ENCODE measurements around the gene UGGT1. TPM values are rescaled to one million over a fixed set of nuclear protein-coding genes. Genes with fewer than 3 reads are reported as not detected.

Gene UGGT1, protein sequence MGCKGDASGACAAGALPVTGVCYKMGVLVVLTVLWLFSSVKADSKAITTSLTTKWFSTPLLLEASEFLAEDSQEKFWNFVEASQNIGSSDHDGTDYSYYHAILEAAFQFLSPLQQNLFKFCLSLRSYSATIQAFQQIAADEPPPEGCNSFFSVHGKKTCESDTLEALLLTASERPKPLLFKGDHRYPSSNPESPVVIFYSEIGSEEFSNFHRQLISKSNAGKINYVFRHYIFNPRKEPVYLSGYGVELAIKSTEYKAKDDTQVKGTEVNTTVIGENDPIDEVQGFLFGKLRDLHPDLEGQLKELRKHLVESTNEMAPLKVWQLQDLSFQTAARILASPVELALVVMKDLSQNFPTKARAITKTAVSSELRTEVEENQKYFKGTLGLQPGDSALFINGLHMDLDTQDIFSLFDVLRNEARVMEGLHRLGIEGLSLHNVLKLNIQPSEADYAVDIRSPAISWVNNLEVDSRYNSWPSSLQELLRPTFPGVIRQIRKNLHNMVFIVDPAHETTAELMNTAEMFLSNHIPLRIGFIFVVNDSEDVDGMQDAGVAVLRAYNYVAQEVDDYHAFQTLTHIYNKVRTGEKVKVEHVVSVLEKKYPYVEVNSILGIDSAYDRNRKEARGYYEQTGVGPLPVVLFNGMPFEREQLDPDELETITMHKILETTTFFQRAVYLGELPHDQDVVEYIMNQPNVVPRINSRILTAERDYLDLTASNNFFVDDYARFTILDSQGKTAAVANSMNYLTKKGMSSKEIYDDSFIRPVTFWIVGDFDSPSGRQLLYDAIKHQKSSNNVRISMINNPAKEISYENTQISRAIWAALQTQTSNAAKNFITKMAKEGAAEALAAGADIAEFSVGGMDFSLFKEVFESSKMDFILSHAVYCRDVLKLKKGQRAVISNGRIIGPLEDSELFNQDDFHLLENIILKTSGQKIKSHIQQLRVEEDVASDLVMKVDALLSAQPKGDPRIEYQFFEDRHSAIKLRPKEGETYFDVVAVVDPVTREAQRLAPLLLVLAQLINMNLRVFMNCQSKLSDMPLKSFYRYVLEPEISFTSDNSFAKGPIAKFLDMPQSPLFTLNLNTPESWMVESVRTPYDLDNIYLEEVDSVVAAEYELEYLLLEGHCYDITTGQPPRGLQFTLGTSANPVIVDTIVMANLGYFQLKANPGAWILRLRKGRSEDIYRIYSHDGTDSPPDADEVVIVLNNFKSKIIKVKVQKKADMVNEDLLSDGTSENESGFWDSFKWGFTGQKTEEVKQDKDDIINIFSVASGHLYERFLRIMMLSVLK (N-terminal part only)
- total RNA-seq: 52.6 TPM

DNA sequence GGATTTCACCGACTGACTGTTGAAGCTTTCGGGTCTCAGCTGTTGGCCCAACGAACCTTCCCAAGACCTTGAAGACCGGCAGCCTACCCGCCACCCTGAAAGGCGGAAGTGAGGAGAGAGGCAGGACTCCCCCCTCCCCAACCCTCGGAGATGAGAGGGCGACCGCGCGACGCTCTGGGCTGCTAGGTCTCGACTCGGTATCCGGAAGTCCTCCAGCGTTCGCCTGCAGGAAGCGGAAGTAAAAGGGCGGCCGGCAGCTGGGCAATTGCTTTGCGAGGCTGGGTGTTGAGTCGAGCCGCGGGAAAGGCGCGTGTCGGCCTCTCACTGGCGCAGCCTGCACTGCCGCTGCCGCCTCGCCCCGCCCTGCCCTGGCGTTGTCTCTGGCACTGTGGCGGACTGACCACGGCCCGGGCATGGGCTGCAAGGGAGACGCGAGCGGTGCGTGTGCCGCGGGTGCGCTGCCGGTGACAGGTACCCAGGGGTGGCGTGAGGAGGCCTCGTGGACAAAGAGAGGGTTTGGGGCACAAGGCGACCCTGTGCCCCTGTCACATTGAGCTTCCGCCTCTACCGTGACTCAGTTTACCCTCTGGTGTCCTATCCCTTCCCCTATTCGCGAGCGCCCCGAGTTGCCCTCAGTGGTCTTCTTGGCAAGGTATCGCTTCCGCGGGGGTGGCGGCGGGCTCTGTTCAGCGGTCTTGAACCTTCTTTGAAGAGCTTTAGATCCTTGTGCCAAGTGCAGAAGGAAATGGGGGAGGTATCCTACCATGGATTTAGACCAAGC lies at the start of gene UGGT1:
Gene UGGT1, plus strand, starts transcription at position 256 of the 781 bp plus-strand sequence. Its CDS starts 158 bp downstream, at position 414.
- DNase-seq (ENCODE audit: low spot score): peak; percentile 95

DNA sequence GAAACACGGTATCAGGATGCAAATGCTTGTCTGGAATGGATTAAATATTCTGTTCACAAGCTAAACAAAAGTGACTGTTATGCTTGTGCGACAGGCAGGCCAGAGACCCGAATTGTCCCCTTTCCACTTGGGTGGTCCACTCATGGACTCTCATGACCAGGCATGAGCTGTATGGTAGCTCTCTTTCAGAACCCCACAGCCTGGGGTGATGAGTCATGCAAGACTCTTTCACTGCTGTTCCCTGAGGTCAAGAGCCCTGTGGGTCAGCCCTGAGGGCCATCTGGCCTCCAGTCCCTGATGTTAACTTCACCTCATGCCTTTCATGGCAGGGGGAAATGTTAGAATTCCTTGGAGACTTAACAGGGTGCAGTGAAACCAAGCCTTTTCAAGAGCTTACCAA lies 49.4 kb upstream of the UGGT1 start:
- no peak for DNase-seq (ENCODE audit: low spot score)

DNA sequence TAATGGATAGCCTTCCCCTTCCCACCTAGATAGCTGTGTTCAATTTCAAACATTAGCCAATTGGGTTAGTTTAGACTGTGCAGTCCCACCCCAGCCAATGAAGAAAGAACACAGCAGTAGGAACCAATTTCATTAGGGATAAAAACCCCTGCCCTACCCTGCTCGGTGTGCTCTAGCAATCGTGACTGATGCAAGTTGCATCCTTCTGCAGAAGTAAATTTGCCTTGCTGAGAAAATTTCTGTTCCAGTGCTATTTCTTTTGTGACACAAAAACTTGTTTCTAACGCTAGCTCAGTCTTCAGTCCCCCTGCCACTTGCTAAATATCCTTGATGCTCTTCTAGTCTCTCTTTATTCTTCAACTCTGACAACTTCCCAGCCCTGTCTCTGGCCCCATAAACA lies 48.0 kb upstream of the UGGT1 start:
- DNase-seq (ENCODE audit: low spot score): no peak

DNA sequence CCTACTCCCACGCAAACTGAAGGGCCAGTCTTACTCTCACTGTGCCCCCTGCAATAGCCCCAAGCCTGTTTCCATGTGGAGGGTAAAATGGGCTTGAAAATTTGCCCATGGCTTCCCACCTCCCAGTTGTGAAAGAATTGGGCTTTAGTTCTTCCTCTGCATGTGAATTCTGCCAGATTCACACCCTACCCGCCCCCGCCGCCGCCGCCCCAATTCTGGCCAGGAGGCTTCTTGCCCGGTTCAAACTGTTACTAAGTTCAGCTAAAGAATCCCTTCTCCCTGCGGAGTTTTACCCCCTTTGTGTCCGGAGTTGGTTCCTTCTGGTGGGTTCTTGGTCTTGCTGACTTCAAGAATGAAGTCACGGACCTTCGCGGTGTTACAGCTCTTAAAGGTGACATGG lies 37.7 kb upstream of the UGGT1 start:
- no peak for DNase-seq (ENCODE audit: low spot score)

DNA sequence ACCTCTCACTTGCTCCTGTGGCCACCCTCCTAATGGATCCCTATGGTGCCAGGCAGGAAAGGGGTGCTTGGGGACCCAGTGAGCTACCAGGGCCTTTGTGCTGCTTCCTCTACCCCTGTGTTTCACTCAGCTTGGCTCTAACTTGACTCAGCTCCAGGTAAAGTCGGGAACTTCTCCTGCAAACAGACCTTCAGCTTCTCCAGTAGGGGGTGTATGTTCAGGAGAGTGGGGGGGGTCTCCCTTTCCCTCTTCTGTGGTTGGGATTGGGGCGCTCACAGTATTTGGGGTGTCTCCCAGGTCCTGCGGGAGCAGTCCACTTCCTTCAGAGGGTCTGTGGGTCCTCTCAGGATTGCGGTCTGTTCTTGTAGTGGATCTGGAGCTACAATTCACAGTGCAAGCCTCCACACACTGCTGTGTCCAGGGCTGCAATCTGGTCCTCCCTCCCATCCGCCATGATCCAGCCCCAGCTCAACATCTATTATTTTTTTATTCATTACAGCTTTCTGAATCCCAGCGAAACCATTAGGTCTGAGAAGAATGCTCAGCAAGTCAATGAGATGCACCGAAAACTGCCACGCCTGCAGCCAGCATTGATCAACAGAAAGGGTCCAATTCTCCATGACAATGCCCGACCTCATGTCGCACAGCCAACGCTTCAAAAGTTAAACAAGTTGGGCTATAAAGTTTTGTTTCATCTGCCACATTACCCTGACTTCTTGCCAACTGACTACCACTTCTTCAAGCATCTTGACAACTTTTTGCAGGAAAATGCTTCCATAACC lies 36.7 kb upstream of the UGGT1 start:
- no peak for DNase-seq (ENCODE audit: low spot score)

DNA sequence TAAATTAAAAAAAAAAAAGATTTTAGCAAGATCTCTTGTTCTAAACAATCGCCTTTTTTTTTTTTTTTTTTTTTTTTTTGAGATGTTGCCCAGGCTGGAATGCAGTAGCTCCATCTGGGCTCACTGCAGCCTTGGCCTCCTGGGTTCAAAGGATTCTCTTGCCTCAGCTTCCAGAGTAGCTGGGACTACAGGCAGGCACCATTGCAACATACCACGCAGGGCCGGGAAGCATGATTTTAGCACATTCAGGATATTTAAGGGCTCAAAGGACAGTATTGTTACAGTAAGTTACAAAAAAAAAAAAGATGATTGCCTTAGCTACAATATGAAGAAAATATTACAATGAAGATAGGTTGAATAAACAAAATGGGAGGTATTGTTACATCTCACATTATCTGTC lies 33.7 kb upstream of the UGGT1 start:
- no peak for DNase-seq (ENCODE audit: low spot score)

DNA sequence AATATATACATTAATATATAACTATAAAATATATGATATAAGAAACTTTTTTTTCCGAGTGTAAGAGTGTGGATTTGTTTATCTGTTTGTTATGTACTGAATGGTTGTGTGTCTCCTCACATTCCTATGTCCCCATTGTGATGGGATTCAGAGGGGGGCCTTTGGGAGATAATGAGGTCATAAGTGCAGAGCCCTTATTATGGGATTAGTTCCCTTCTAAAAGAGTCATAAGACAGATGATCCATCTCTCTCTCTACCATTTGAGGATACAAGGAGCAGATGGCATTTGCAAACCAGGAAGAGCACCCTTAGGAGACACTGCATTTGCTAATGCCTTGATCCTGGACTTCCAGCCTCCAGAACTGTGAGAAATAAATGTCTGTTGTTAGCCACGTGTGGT lies 32.9 kb upstream of the UGGT1 start:
- no peak for DNase-seq (ENCODE audit: low spot score)

DNA sequence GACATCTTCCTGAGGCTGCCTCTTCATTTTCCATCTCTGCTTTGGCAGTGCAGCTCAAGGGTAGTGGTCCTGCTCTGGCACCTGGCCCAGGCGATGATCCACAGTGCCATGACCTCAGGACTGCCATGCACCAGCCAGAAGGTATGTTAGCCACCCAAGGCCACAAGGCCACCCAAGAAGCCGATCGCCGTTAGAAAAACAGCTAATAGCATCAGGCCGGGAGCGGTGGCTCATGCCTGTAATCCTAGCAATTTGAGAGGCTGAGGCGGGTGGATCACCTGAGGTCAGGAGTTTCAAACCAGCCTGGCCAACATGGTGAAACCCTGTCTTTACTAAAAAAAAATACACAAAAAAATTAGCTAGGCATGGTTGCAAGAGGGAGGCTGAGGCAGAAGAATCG lies 28.4 kb upstream of the UGGT1 start:
- DNase-seq (ENCODE audit: low spot score): no peak

DNA sequence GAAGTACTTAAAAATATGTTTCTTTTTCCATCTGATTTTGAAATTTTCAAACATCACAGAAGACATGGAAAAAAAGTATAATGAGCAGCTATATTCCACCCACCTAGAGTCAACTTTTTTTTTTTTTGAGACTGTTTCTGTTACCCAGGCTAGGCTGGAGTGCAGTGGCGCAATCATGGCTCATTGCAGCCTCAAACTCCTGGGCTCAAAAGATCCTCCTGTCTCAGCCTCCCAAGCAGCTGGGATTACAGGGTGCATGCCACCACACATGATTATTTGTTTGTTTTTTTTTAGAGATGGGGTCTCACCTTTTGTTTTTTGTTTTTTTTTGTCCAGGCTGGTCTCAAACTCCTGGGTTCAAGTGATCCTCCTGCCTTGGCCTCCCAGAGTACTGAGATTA lies 26.6 kb upstream of the UGGT1 start:
- DNase-seq (ENCODE audit: low spot score): no peak

DNA sequence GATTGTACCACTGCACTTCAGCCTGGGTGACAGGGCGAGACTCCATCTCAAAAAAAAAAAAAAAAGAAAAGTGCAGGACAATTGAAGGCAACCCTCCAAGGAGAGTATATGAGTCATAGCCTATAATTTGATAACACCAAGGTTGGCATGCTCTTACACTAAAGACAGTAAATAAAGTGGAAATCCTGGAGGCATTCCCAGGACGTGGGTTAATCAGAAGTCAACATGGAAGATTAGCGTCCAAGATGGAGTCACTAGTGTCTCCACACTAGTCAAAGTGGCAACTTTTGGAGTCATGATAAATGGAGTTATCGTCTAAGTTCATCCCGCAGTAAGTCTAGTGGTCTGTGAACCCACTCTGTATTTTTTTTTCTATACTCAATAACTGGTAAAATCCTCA lies 21.2 kb upstream of the UGGT1 start:
- DNase-seq (ENCODE audit: low spot score): peak; percentile 51

DNA sequence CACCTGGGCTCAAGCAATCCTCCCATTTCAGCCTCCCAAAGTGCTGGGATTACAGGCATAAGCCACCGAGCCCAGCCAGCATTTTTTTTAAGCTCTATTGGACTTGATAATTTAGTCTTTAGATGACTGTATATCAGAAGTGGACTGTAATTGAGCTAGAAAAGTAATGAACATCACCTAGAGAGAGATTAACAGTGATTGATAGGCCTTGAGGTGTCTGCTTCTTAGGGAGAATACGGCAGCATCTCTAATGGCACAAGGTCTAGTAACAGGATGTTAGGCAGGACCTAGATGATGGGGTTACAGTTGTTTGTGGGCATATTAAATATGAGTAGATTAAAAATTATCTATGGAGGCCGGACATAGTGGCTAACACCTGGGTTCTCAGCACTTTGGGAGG lies 17.7 kb upstream of the UGGT1 start:
- no peak for DNase-seq (ENCODE audit: low spot score)

DNA sequence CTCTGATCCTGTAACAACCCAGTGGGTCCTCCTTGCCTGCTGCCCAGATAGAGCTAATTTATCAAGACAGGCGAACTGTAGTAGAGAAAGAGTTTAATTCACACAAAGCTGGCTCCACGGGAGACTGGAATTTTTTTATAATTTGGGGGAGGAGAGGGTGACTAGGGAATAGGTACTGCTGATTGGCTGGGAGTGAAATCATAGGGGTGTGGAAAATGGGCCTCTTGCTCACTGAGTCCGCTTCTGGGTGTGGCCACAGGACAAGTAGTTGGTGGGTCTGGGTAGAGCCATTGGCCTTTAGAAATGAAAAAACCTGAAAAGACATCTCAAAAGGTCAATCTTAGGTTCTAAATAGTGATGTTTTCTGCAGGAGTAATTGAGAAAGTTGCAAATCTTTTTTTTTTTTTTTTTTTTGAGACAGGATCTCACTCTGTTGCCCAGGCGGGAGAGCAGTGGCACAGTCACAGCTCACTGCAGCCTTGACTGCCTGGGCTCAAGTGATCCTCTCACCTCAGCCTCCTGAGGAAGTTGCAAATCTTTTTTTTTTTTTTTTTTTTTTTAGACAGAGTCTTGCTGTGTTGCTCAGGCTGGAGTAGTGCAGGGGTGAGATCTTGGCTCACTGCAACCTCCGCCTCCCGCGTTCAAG lies 14.4 kb upstream of the UGGT1 start:
- no peak for DNase-seq (ENCODE audit: low spot score)

DNA sequence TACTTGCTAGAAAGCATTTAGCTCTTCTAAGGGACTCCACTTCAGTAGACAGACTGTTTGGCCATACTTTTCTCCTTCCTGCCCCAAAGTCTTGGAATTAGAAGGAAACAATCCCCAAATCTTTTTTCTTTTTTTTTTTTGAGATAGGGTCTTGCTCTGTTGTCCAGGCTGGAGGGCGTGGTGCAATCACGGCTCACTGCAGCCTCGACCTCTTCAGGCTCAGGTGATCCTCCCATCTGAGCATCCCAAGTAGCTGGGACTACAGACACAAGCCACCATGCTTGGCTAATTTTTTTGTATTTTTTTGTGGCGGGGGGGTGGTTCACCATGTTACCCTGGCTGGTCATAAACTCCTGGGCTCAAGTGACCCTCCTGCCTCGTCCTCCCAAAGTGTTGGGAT lies 6.2 kb upstream of the UGGT1 start:
- DNase-seq (ENCODE audit: low spot score): no peak

DNA sequence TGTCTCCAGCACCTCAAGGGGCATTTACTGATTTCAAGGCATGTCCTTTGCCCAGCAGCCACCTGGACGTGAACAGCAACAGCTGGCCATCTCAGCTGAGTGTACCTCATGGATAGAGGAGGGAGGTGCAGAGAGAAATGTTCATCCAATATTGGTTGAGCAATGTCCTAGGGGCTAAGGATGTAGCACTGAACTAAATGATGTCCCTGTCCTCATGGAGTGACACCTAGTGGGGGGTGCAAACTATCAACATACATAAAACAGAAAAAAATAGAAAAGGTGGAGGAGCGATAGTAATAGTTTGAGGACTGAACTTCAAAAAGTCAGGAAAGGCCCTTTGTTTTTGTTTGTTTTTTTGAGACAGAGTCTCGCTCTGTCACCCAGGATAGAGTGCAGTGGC lies 4.8 kb upstream of the UGGT1 start:
- no peak for DNase-seq (ENCODE audit: low spot score)

DNA sequence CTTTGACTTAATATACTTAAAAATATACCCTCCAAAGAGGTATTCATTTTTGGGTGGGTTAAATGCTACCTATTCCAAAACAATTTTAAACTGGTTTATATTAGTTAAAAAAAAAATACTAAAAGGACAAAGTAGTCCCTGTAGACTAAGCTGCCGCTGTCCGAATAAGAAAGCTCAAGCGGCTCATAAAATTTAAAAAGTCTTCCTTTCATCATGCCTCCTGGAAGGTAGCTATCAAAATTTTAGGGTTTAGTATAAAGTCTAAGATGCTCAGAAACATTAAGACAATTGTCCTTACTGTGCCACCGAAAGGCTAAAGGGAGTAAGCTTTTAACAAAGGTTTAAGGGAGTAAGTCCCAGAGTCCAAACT lies 440 bp upstream of the UGGT1 start:
- no peak for DNase-seq (ENCODE audit: low spot score)

DNA sequence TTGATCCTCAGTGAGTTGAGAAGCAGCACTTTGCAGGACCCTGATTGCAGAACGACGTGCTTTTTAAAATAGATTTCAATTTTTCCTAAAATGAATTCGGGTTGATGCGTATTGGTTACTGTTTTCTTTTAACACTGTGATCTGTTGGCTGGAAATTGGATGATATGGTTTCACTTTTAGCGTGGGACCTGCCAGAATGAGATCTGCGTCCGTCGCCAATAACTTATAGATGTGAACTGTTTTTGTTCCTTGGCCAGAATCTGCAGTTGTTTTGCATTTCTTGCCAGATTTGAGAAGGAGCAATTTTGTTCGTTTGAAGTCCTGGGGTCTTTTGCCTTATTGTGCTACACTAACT lies 703 bp downstream of the UGGT1 start:
- DNase-seq (ENCODE audit: low spot score): no peak

DNA sequence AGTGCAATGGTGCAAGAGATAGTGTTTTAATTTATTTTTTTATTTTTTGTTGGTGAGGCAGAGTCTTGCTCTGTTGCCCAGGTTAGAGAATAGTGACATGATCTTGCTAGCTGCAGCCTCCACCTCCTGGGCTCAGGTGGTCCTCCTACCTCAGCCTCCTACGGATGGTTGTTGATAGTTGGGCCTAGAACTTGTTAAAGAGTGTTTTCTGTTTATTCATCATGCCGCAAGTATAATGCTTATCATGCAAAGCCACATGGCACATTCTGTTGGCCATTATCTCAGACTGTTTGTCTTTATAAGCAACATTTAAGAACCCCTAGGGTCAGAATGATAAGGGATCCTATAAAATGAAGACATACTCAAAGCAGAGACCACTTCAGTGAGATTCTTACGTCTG lies 1.7 kb downstream of the UGGT1 start:
- DNase-seq (ENCODE audit: low spot score): no peak

DNA sequence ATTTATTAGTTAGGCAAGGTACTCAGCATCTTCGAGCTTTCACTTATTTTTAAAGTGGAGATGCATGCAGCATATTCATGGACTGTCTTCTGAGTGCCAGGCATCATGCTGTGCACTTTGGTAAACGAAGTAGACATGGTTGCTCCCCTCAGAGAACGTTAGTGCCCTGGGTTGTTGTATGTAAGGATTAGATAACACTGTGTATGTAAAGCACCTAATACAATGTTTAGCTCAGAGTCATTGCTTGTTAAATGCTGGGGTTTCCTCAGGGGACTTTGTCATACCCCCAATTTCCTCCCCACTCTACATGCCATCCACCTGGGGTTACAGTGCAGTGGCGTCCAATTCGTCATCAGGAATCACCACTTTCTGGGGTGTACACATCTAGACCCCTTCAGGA lies 2.8 kb downstream of the UGGT1 start:
- no peak for DNase-seq (ENCODE audit: low spot score)

DNA sequence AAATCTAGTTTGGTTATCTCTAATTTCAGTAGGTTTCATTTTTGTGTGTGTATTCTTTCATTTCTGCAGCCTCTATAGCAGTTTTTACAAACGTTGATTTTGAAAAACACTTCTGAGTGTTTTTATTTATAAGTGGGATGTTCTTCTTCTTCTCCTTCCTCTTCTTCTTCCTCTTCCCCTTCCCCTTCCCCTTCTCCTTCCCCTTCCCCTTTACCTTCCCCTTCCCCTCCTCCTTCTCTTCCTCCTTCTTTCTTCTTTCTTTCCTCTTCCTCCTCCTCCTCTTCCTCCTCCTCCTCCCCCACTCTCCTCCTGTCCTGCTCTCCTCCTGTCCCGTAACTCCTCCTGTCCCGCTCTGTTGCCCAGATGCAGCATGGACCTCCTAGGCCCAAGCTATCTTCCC lies 4.2 kb downstream of the UGGT1 start:
- DNase-seq (ENCODE audit: low spot score): no peak

DNA sequence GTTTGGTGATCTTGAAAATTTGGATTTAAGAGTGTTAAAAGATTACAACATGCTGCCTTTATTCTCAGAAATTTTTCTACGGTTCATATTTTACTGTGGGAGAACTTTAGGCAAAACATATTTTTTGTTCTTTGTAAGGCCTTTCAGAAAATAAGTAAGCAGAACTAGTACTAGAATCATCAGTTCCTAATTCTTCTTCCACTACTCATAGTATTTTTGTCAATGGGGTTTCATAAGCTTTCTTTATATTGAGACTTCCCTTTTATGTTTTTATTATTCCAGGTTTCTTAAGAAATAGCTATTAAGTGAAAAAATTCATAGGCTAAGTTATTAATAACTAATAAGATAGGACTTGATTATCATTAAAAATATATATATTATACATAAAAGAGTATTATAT lies 12.4 kb downstream of the UGGT1 start:
- no peak for DNase-seq (ENCODE audit: low spot score)
